Urothelium cell line (cell line): ENCODE data around the gene PDE4D.
"Not testable (repeated sequence)": the region's sequence is repeated elsewhere in the genome, so short reads cannot be mapped to it uniquely, and the experiment has no call there.

Experiments
- DNase-seq: peaks from one replicate; pipeline ENCODE4 v3.0.0; 2011; ENCODE audit warnings: low spot score, mixed read lengths
- FAIRE-seq: peaks from 2 replicates; lab custom pipeline; 2011; peaks lifted over from hg19 to GRCh38; lab: Jason Lieb, UNC

Gene PDE4D

GRCh38 chr5:59487772-59488729 is 405.5 kb downstream of the PDE4D start:
- no peak for DNase-seq
- no peak for FAIRE-seq

- no peak for FAIRE-seq
- DNase-seq: no peak
Observed at GRCh38 chr5:59487068-59487686, 406.3 kb downstream of the PDE4D start.

- FAIRE-seq: no peak
- no peak for DNase-seq
Observed at GRCh38 chr5:59486508-59486907, 407.0 kb downstream of the PDE4D start.

- FAIRE-seq: no peak
- DNase-seq: no peak
Observed at GRCh38 chr5:59485629-59486439, 407.7 kb downstream of the PDE4D start.

GRCh38 chr5:59485107-59485506 is 408.4 kb downstream of the PDE4D start:
- FAIRE-seq: no peak
- DNase-seq: no peak

- DNase-seq (no peak), FAIRE-seq (no peak)
Observed at GRCh38 chr5:59484618-59485017, 408.9 kb downstream of the PDE4D start.

GRCh38 chr5:59483971-59484472 is 409.5 kb downstream of the PDE4D start:
- FAIRE-seq: no peak
- peak; percentile 14 for DNase-seq

GRCh38 chr5:59479086-59479485 is 414.4 kb downstream of the PDE4D start:
- no peak for DNase-seq
- FAIRE-seq: no peak

- FAIRE-seq: no peak
Observed at GRCh38 chr5:59474324-59474723, 419.2 kb downstream of the PDE4D start.

GRCh38 chr5:59473611-59474010 is 419.9 kb downstream of the PDE4D start:
- DNase-seq (no peak), FAIRE-seq (no peak)

More at GRCh38 chr5:59474324-59474723, 419.2 kb downstream of the PDE4D start:
- no peak for DNase-seq

GRCh38 chr5:59471463-59471862 is 422.1 kb downstream of the PDE4D start:
- FAIRE-seq: no peak
- DNase-seq: no peak

GRCh38 chr5:59467969-59468368 is 425.6 kb downstream of the PDE4D start:
- no peak for FAIRE-seq

GRCh38 chr5:59466271-59466670 is 427.3 kb downstream of the PDE4D start:
- DNase-seq: no peak
- FAIRE-seq: no peak

More at GRCh38 chr5:59467969-59468368, 425.6 kb downstream of the PDE4D start:
- DNase-seq: no peak

GRCh38 chr5:59464969-59465368 is 428.6 kb downstream of the PDE4D start:
- FAIRE-seq (no peak), DNase-seq (no peak)

GRCh38 chr5:59463618-59464166 is 429.8 kb downstream of the PDE4D start:
- not testable (repeated sequence) for DNase-seq, FAIRE-seq

- FAIRE-seq (no peak), DNase-seq (no peak)
Observed at GRCh38 chr5:59462956-59463355, 430.6 kb downstream of the PDE4D start.

- FAIRE-seq (no peak), DNase-seq (no peak)
Observed at GRCh38 chr5:59460368-59461153, 433.0 kb downstream of the PDE4D start.

GRCh38 chr5:59458966-59459729 is 434.4 kb downstream of the PDE4D start:
- FAIRE-seq (no peak), DNase-seq (no peak)

- no peak for DNase-seq
- no peak for FAIRE-seq
Observed at GRCh38 chr5:59458321-59458720, 435.2 kb downstream of the PDE4D start.
